ENCODE data around the gene RNF113A.
A peak's percentile ranks its signal among the peaks of the same experiment; 100 is the strongest.
"Not testable (repeated sequence)": the region's sequence is repeated elsewhere in the genome, so short reads cannot be mapped to it uniquely, and the experiment has no call there.

The RNF113A gene

DNA sequence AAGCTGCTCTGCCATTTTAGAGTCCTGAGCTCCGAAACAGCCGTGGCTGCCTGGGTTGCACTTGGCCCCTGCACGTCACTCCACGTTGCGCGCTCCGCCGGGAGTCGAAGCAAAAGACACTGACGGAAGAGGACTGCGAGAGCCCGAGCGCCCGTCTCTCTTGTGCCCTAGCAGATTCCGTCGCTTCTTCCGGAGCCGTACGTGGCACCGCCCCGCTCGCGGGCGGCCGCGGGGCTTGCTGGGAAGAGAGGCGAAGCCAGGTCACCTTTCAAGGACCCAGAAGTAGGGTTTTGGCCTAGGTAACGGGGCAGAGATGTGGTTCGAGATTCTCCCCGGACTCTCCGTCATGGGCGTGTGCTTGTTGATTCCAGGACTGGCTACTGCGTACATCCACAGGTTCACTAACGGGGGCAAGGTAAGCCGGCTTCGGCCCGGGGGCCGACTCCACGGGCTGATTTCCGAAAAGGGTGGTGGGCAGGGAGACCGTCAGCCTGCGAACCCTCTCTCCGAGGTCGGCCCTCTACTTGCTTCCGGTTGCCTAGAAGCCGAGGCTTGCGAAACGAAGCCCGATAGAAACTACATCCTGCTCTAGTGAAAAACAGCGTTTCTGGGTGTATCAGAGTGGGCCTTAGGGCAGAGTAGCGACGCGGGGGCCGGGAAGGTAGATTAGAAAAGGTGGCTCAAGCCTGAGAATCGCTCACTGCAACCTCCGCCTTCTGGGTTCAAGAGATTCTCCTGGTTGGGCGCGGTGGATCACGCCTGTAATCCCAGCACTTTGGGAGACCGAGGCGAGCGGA is at the start of gene RNF113A, which contains the start of gene NDUFA1:
Gene RNF113A, minus strand, starts transcription at position 135 of the 797 bp plus-strand sequence. Its CDS starts 120 bp downstream, at position 15.
Gene NDUFA1, plus strand, starts transcription at position 234 of the 797 bp plus-strand sequence. Its CDS starts 80 bp downstream, at position 314.
- H3K27ac ChIP-seq = peak within 1 kb of the TSS; percentile 88
- DNase-seq (ENCODE audit: low read depth, low spot score) = peak; percentile 49

DNA sequence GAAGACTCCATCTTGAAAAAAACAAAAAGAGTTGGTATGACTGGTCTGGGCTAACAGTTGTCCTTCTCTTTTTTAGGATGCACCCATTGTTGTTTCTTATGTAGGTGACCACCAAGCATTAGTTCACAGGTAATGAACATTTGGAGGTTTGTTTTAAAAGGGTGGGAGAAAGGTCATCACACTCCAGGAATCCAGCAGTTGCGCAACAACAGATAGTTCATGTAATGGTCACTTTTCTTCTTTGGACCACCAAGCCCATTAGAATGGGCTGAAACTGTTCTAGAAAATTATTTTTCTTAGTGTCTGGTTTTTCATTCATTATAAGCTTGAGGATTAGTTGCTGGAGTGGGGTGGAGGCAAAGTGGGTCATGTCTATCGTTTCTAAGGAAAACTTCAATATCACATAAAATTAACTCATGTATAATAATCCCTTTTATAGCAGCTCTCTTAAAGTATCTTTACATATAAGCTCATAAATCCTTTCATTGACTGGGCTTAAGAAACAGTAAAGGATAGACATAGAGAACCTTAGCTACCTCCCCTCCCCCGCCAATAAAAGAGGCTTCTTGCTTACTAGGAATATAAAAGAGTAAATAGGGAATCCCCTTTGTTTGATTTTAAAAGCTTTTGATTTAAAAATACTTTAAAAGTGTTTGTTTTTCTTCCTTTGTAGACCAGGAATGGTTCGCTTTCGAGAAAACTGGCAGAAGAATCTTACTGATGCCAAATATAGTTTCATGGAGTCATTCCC is 48.5 kb upstream of the RNF113A start:
- no peak overlapping the region for H3K27ac ChIP-seq
- DNase-seq (ENCODE audit: low read depth, low spot score) = no peak

DNA sequence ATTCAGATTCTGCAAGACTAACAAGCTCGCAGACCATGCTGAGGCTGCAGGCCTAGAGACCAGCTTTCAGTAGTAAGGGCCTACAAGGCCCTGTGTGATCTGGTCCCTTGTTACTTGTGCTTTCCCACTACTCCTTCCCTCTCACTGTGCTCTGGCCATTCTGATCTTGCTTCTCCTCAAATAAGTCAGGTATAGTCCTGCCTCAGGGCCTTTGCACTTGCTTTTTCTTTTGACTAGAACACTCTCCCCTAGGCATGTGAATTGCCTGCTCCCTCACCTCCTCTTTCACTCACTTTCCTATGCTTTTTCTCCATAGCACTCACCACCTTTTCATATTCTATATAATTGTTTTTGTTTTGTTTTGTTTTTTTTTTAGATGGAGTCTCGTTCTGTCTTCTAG is 46.3 kb upstream of the RNF113A start:
- no peak for DNase-seq (ENCODE audit: low read depth, low spot score)
- no peak overlapping the region for H3K27ac ChIP-seq

DNA sequence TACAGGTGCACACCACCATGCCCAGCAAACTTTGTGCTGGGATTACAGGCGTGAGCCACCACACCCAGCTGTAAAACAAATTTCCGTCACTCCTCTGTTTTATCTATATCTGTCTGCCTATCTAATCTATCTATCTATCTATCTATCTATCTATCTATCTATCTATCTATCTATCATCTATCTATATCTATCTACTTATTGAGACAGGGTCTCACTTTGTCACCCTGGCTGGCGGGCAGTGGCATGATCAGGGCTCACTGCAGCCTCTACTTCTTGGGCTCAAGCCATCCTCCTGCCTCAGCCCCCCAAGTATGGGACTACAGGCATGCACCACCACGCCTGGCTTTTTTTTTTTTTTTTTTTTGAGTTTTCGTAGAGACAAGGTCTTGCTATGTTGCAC is 44.8 kb upstream of the RNF113A start:
- DNase-seq (ENCODE audit: low read depth, low spot score) = no peak
- H3K27ac ChIP-seq = no peak overlapping the region

DNA sequence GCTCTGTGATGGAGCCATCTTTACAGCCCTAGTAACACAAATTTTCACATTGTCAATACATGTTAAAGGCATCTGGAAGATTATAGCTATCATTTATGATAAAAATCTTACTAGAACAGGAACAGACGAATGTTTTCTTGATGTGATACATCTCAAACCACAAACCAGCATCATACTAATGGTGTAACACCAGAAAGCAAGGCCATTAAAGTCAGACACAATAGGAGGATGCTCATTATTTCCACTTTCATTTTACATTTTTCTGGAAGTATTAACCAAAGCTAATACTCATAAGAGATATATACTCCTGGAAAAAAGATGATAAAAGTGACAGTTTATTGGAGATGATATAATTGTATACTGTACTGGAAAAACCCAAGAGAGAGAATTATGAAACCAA is 29.4 kb upstream of the RNF113A start:
- DNase-seq (ENCODE audit: low read depth, low spot score) = no peak
- no peak overlapping the region for H3K27ac ChIP-seq

DNA sequence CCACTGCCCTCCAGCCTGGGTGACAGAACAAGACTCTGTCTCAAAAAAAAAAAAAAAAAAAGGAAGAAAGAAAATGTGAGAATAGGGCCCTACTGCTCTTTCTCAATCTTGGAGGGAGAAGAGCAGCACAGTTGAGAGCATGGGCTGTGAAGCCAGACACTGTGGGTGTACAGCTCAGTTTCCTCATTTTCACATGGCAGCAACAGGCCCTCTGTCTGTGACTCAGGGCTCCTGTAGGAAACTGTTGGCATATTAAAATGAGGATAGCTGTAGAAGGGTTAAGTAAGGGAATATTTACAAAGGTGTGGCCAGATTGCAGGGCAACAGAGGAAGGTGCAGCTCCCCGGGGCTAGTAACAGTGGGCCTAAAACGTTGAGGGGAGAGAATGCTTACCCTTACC is 27.6 kb upstream of the RNF113A start:
- no peak overlapping the region for H3K27ac ChIP-seq
- peak; percentile 5 for DNase-seq (ENCODE audit: low read depth, low spot score)

DNA sequence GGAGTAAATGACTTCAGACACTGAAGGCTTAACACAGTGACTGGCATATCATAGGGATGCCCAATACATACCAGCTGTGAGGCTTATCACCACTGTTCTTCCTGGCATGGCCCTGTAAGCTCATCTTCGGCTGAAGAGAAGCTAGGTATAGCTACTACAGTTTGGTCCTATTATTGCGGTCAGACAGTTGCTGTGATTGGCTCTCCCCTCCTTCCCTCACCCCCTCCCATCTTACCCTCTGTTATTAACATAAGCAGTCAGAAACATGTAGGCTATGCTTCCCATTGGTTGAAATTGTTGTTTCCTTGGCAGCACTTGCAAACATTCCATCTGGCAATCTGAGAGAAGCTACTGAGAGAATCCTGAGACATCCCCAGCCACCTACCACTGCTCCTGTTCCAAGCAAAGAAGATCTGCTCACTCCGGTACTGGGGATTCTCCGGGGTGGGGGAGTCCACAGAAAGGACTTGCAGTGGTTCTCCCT is 24.4 kb upstream of the RNF113A start, which contains the start of gene AKAP14:
Gene AKAP14, plus strand, starts transcription at position 51 of the 484 bp plus-strand sequence. CDS start 7,331 bp downstream, outside the sequence.
- no peak within 1 kb of the TSS for H3K27ac ChIP-seq
- DNase-seq (ENCODE audit: low read depth, low spot score) = no peak

DNA sequence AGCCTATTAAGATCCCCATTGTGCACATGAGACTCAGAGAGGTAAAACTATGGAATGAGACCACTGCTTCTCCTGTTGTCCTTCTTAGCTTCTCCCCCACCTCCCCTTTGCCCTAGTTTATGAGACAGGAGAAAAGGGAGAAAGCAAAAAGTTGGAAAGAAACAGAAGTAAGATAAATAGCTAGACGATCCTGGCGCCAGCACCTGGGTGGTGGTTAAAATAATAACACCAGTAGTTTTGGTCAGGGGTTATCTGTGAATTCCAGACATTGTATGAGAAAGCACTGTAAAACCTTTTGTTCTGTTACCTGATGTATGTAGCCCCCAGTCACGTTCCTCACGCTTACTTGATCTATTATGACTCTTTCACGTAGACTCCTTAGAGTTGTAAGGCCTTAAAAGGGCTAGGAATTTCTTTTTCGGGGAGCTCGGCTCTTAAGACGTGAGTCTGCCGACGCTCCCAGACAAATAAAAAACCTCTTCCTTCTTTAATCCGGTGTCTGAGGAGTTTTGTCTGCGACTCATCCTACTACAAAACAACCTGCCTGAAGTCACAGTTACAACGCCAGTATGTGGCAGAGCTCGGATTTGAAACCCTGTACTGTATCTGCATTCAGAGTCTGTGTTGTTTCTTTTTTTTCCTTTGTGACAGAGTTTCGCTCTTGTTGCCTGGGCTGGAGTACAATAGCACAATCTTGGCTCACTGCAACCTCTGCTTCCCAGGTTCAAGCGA is 20.6 kb upstream of the RNF113A start:
- DNase-seq (ENCODE audit: low read depth, low spot score); H3K27ac ChIP-seq: not testable (repeated sequence)

DNA sequence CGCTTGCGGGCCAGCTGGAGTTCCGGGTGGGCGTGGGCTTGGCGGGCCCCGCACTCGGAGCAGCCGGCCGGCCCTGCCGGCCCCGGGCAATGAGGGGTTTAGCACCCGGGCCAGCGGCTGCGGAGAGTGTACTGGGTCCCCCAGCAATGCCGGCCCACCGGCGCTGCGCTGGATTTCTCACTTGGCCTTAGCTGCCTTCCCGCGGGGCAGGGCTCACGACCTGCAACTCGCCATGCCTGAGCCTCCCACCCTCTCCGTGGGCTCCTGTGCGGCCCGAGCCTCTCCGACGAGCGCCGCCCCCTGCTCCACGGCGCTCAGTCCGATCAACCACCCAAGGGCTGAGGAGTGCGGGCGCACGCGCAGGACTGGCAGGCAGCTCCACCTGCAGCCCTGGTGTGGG is 19.1 kb upstream of the RNF113A start:
- not testable (repeated sequence) for DNase-seq (ENCODE audit: low read depth, low spot score); H3K27ac ChIP-seq

DNA sequence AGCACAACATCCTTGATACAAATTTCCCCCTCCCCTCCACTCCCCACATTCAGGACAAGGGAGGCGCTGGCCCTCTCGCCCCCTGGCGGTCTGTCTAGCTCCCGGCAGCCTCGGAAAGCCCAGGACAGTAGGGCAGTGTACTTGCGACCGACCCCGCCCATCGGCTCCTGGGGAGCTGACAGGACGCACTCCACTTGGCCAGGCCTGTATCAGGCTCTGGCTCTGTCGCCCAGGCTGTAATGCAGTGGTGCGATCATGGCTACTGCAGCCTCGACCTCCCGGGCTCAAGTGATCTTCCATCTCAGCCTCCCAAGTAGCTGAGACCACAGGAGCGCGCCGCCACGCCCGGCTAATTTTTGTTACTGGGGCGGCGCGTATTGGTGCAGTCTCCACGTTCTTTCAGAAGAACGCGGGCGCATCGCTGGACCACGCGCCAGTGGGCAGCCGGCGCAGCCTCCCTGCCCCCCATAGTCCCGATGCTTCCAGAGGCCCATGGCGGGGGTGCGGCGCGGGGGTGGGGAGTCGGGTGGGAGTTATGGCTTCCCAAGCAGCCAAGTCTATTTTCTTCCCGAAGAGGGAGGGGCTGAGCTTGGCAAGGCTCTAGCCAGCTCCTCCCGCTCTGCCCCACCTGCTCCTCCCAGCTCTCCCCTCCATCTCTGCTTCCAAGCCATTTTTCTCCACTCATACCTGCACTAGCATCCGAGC is 16.3 kb upstream of the RNF113A start:
- DNase-seq (ENCODE audit: low read depth, low spot score) = no peak
- H3K27ac ChIP-seq = no peak overlapping the region

DNA sequence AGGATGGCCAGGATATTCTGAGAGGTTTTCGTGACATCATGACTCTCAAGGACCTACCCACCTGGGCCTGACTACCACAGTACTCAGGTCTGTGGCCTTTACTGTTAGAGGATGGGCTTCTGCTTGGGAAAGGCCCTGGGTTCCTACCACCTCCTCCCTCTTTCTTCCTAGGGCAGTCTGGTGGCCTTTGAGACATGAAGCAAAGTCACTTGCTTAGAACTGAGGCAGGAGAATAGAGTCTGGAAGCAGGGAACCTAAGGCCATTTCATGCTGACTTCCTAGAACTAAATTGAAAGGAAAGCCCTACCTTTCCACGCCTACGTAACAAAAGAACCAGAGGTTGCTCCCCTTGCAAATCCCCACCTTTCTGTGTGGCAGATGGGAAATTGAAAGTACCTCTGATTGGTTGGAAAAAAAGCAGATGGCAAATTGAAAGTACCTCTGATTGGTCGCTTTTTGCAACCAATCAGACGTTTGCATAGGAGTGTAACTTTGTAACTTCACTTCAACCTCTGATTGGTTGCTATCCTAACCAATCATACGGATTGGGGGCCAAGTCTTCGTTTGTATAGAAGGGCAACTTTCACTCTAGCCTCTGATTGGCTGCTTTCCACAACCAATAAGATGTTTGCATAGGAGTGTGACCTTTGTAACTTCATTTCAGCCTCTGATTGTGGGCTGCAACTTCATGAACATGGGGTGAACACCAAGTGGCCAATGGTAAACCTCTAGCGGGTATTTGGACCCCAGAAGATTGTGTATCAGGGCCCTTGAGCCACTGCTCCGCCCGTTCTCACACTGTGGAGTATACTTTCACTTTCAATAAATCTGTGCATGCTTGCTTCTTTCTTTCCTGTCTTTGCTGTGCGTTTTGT is 14.3 kb upstream of the RNF113A start:
- no peak for DNase-seq (ENCODE audit: low read depth, low spot score)
- no peak overlapping the region for H3K27ac ChIP-seq

DNA sequence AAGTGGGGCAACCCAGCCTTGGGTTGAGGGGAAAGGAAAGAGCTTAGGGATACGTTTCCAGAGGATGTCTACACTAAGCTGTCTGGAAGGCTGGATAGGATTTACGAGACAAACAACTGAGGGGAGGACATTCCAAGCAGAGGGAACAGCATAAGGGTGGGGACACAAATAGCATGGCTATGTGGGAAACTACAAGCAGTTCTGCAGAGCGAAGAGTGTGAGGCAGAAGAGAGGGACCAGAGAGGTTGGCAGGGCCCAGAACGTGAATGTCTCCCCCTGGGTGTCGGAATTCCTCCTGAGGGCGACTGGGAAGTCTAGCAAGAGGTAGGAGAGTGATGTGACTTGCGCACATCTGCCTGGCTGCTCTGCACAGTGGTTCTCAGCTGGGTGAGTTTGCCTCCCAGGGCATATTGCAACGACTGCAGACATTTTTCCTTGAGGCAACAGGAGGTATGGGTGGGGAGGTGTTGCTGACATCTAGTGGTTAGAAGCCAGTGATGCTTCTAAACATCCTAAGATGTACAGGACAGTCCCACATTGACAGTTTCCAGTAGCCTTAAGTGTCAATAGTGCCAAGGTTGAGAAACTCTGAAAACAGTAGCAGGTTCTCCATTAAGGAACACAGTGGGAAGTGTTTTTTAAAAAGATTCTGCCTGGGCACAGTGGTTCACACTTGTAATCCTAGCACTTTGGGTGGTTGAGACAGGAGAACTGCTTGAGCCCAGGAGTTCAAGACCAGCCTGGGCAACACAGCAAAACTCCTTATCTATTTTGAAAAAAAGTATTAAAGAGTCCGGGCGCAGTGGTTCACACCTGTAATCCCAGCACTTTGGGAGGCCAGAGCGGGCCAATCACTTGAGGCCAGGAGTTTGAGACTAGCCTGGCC is 9.3 kb upstream of the RNF113A start:
- no peak for DNase-seq (ENCODE audit: low read depth, low spot score)
- H3K27ac ChIP-seq = no peak overlapping the region

DNA sequence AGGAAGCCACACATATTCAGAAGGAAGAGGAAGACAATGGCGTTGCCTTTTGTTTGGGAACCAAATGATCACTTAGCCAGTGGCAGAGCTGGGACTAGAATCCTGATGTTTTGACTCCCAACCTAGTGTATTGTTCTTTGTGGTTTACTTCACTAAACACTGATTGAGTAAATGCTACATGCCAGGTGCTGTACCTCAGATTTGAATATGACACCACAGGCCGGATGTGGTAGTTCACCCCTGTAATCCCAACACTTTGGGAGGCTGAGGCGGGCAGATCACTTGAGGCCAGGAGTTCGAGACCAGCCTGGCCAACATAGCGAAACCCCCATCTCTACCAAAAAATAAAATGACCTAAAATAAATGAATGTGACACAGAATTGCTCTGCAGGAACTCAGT is 8.5 kb upstream of the RNF113A start:
- no peak overlapping the region for H3K27ac ChIP-seq
- no peak for DNase-seq (ENCODE audit: low read depth, low spot score)

DNA sequence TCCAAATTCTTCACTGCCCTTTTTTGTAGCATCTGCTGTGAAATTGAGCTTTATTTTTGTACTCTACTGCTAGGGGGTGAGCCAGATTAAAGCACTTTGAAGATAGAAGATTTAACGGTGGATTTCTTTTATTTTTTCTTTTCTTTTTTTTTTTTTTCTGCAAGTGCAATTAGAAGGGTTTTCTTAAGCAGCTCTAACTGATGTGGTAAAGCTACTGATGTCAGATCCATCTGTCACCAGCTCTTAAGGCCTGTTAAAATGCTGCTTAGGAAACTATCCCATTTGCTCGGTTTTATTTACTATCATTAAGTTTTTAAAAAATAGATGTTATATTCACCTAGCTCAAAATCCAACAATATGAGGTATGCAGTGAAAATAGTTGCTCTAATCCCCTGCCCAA is 7.2 kb upstream of the RNF113A start:
- no peak overlapping the region for H3K27ac ChIP-seq
- no peak for DNase-seq (ENCODE audit: low read depth, low spot score)

DNA sequence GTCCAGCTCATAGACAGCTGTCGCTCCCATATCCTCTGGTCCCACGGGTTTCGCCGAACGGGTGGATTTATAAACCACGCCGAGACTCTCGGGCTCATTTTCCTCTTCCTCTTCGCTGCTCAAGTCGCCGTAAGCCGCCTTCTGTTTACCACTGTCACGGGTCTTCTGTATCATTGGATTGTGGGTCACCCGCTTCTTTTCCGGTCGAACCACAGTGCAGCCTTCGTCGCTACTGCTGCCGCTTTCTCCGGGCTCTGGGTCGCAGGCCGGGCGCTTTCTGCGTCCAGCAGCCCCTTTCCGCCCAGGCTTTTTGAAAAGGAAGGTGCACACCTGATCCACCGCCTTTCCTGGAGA is 311 bp downstream of the RNF113A start:
- no peak for DNase-seq (ENCODE audit: low read depth, low spot score)
- H3K27ac ChIP-seq = peak overlapping the region; percentile 88

DNA sequence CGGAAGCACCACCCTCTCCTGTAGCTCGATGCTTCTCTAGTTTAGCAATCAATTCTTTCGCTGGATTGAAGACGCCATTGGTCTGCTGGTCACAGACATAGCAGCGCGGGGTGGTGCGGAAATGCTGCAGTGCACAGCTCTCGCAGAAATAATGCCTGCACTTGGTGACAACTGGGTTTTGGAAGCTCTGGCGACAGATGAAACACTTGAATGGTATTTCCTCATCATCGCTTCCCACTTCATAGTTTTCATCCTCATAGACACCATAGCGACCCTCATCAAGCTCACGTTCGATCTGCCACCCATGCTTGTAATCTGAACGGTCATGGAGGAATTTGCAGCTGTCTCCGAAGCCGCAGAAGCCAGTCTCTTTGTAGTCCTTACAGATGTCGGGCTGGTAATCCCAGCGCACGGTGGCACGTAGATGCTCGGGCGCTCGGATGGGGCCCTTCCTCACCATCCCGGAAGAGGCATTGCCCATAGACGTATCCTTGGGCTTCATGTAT is 854 bp downstream of the RNF113A start:
- H3K27ac ChIP-seq = peak overlapping the region; percentile 88
- no peak for DNase-seq (ENCODE audit: low read depth, low spot score)

DNA sequence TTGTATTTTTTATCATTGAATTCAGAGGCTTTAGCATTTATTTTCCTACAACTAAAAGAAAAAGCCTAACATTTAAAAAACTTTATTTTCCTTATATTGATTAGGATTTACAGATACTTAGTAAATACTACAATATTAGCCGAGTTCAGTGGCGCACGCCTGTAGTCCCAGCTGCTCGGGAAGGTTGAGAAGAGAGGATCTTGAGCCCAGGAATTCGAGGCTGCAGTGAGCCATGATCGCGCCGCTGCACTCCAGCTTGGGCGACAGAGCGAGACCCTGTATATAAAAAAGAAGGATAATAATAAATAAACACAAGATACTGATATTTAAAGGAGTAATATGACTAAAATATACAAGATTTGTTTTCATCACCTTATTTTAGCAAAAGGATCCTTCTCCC is 18.1 kb downstream of the RNF113A start:
- no peak for DNase-seq (ENCODE audit: low read depth, low spot score)
- H3K27ac ChIP-seq = peak overlapping the region; percentile 66
